ENCODE data around the gene BACH2. TPM values are rescaled to one million over a fixed set of nuclear protein-coding genes. Genes with fewer than 3 reads are reported as not detected.
"Not testable (repeated sequence)": the region's sequence is repeated elsewhere in the genome, so short reads cannot be mapped to it uniquely, and the experiment has no call there.

The BACH2 gene
- polyA plus RNA-seq, 1 experiment, result 2.2 TPM

GRCh38 chr6:90212274-90212673 lies 84.4 kb downstream of the BACH2 start:
- POLR2A ChIA-PET, result no interaction called here
- no peak for DNase-seq (ENCODE audit: low read depth, low spot score)
- CTCF ChIA-PET, result interaction anchor here (1.0 kb wide), 1 partner anchor 272 kb away, joined by 3 read pairs; no protein-coding TSS in a partner anchor
- TF ChIP-seq, protein P1, sequence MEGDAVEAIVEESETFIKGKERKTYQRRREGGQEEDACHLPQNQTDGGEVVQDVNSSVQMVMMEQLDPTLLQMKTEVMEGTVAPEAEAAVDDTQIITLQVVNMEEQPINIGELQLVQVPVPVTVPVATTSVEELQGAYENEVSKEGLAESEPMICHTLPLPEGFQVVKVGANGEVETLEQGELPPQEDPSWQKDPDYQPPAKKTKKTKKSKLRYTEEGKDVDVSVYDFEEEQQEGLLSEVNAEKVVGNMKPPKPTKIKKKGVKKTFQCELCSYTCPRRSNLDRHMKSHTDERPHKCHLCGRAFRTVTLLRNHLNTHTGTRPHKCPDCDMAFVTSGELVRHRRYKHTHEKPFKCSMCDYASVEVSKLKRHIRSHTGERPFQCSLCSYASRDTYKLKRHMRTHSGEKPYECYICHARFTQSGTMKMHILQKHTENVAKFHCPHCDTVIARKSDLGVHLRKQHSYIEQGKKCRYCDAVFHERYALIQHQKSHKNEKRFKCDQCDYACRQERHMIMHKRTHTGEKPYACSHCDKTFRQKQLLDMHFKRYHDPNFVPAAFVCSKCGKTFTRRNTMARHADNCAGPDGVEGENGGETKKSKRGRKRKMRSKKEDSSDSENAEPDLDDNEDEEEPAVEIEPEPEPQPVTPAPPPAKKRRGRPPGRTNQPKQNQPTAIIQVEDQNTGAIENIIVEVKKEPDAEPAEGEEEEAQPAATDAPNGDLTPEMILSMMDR (IDR thresholded peaks at IDR 0.05; ENCODE audit: low read depth, low read length), result no peak
- Histone ChIP-seq H3K4me3 (ENCODE audit: low read depth, low read length) (no peak overlapping the region), H3K9me3 (ENCODE audit: control insufficient read depth, insufficient read depth, low read length) (no peaks in the 10 kb centered on the region), H3K27ac (ENCODE audit: low read depth, low read length) (no peak overlapping the region), H3K27me3 (ENCODE audit: control insufficient read depth, insufficient read depth, low read length) (no peaks in the 10 kb centered on the region)

DNA sequence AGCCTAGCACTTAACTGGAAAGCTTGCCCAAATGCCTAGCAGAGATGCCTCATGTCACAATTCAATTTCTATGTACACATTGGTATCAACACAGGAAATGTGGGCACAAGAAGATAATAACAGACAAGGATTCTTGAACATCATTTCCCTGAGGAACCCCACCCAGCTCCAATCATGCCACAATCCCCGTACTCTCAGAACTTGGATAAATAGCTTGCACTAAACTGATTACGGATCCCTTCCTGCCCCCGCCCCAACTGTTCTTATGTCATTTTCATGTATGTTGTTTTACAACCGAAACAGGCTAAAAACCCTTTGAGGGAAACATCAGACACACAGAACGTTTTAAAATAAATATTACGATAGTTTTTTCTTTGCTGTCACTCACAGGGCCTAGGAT lies 87.1 kb downstream of the BACH2 start:
- TF ChIP-seq, protein P1 (IDR thresholded peaks at IDR 0.05; ENCODE audit: low read depth, low read length), result no peak
- Histone ChIP-seq H3K27ac (ENCODE audit: low read depth, low read length) (no peak overlapping the region), H3K4me3 (ENCODE audit: low read depth, low read length) (no peak overlapping the region), H3K9me3 (ENCODE audit: control insufficient read depth, insufficient read depth, low read length) (no peaks in the 10 kb centered on the region), H3K27me3 (ENCODE audit: control insufficient read depth, insufficient read depth, low read length) (no peaks in the 10 kb centered on the region)
- DNase-seq (ENCODE audit: low read depth, low spot score), result no peak
- ChIA-PET CTCF (no interaction called here), POLR2A (no interaction called here)

DNA sequence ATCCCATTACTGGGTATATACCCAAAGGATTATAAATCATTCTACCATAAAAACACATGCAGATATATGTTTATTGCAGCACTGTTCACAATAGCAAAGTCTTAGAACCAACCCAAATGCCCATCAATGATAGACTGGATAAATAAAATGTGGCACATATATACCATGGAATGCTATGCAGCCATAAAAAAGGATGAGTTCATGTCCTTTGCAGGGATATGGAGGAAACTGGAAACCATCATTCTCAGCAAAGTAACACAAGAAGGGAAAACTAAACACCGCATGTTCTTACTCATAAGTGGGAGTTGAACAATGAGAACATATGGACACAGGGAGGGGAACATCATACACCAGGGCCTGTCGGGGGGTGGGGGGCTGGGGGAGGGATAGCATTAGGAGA lies 88.0 kb downstream of the BACH2 start:
- POLR2A ChIA-PET; H3K9me3 ChIP-seq (ENCODE audit: control insufficient read depth, insufficient read depth, low read length); H3K27me3 ChIP-seq (ENCODE audit: control insufficient read depth, insufficient read depth, low read length); CTCF ChIA-PET; H3K4me3 ChIP-seq (ENCODE audit: low read depth, low read length); DNase-seq (ENCODE audit: low read depth, low spot score); H3K27ac ChIP-seq (ENCODE audit: low read depth, low read length): not testable (repeated sequence)

GRCh38 chr6:90204327-90205056 lies 92.2 kb downstream of the BACH2 start:
- CTCF ChIA-PET, result interaction anchor here (1.3 kb wide), 1 partner anchor 25 kb away, joined by 5 read pairs; no protein-coding TSS in a partner anchor
- Histone ChIP-seq H3K27me3 (ENCODE audit: control insufficient read depth, insufficient read depth, low read length) (no peaks in the 10 kb centered on the region), H3K4me3 (ENCODE audit: low read depth, low read length) (no peak overlapping the region), H3K27ac (ENCODE audit: low read depth, low read length) (no peak overlapping the region), H3K9me3 (ENCODE audit: control insufficient read depth, insufficient read depth, low read length) (no peaks in the 10 kb centered on the region)
- DNase-seq (ENCODE audit: low read depth, low spot score), result no peak
- TF ChIP-seq, protein P1 (IDR thresholded peaks at IDR 0.05; ENCODE audit: low read depth, low read length), result no peak
- POLR2A ChIA-PET, result interaction anchor here (0.6 kb wide), 1 partner anchor 14 kb away, joined by 3 read pairs; no protein-coding TSS in a partner anchor

DNA sequence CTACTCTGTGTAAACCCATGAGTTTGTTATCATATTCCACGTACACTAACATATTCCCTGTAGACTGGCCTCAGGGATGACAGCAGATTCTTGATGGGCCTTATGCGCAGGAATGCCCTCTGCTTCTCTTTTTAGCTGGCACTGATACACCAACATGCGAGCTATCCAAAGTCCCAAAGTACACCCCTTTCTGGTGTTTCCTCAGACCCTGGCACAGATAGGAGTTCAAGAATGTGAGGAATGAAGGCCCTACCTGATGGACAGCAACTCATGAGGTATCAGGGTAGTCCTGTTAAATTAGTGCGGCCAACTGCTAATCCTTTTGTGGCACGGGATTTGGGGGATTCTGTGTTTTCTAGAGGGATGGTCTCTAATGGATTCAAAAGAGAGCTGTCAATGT lies 93.0 kb downstream of the BACH2 start:
- Histone ChIP-seq H3K4me3 (ENCODE audit: low read depth, low read length) (no peak overlapping the region), H3K27me3 (ENCODE audit: control insufficient read depth, insufficient read depth, low read length) (no peaks in the 10 kb centered on the region), H3K9me3 (ENCODE audit: control insufficient read depth, insufficient read depth, low read length) (no peaks in the 10 kb centered on the region), H3K27ac (ENCODE audit: low read depth, low read length) (no peak overlapping the region)
- POLR2A ChIA-PET, result no interaction called here
- DNase-seq (ENCODE audit: low read depth, low spot score), result no peak
- CTCF ChIA-PET, result interaction anchor here (0.7 to 1.3 kb wide), 2 partner anchors 24 to 230 kb away, joined by 5 to 8 read pairs; no protein-coding TSS in a partner anchor
- TF ChIP-seq, protein P1 (IDR thresholded peaks at IDR 0.05; ENCODE audit: low read depth, low read length), result no peak

Measured in AG04450 (cell line).